Adipocyte (in vitro differentiated cells): Measurements from ENCODE around the gene ACOT9.

Source experiments
- DNase-seq: peaks from one replicate; pipeline ENCODE4 v3.0.0-alpha.2; 2015; ENCODE audit warnings: low read depth
- H3K27me3 ChIP-seq: replicated peaks from 2 replicates; pipeline ENCODE4 v1.7.0; 2013; ENCODE audit warnings: mild to moderate bottlenecking, low read length, moderate library complexity; ENCODE audit not compliant: control insufficient read depth, insufficient read depth
- H3K36me3 ChIP-seq: 2 replicates; pipeline ENCODE4 v1.7.0; 2013; ENCODE audit warnings: low read length, mild to moderate bottlenecking, moderate library complexity; ENCODE audit not compliant: control insufficient read depth, insufficient read depth, severe bottlenecking
- H3K4me1 ChIP-seq: 2 replicates; pipeline ENCODE4 v1.7.0; 2013; ENCODE audit warnings: mild to moderate bottlenecking, low read length, moderate library complexity; ENCODE audit not compliant: control insufficient read depth, insufficient read depth
- H3K4me3 ChIP-seq: 2 replicates; pipeline ENCODE4 v1.7.0; 2013; ENCODE audit warnings: mild to moderate bottlenecking, low read length, moderate library complexity
- H3K9ac ChIP-seq: 2 replicates; pipeline ENCODE4 v1.7.0; 2013; ENCODE audit warnings: mild to moderate bottlenecking, low read length, moderate library complexity
- H3K9me3 ChIP-seq: 2 replicates; pipeline ENCODE4 v1.7.0; 2013; ENCODE audit warnings: mild to moderate bottlenecking, low read length, moderate library complexity; ENCODE audit not compliant: control insufficient read depth

The ACOT9 gene, protein sequence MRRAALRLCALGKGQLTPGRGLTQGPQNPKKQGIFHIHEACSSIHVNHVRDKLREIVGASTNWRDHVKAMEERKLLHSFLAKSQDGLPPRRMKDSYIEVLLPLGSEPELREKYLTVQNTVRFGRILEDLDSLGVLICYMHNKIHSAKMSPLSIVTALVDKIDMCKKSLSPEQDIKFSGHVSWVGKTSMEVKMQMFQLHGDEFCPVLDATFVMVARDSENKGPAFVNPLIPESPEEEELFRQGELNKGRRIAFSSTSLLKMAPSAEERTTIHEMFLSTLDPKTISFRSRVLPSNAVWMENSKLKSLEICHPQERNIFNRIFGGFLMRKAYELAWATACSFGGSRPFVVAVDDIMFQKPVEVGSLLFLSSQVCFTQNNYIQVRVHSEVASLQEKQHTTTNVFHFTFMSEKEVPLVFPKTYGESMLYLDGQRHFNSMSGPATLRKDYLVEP

DNA sequence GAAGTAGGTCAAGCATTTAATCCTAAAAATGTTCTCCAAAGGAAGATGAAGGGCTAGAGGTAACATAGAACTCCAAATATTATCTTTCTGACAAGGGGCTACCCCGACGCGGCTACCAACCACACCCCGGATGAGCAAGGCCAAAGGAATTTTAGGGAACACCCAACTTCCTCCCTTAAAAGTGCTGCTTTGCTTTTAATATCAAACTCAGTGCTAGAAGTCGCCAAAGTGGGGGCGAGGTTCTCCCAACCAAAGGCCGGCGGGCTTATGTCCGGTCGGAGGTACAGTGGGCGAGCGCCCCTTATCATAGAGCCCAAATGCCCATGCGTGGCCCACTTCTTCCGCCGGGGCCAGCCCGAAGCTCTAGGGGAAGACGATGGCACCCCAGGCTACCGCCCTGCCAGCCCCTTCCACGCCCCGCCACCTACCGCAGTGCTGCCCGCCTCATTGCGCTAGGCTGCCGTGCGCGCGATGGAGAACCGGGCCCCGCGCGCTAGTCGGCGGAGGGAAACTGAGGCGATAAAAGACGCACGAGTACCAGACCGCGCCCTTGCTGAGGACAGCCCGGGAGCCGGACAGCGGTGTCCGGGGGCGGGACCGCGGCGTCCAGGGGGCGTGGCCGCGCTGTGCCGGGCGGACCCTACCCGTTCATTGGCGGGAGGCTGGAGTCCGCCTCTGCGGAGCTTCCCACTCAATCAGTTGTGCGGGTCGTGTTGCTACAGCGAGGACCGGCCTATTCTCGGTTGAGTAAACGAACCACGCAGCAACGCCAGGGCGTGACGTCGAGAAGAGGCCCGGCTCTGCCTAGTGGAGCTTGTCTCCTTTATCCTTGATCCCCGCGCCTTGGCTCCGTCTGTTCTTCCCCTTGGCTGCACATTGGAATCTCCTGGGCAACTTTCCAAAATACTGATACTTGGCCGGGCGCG is at the start of gene ACOT9:
Gene ACOT9, minus strand, starts transcription at position 580 of the 926 bp plus-strand sequence. Its CDS starts 132 bp downstream, at position 448.
- no peaks in the 10 kb centered on the region for H3K27me3 ChIP-seq

DNA sequence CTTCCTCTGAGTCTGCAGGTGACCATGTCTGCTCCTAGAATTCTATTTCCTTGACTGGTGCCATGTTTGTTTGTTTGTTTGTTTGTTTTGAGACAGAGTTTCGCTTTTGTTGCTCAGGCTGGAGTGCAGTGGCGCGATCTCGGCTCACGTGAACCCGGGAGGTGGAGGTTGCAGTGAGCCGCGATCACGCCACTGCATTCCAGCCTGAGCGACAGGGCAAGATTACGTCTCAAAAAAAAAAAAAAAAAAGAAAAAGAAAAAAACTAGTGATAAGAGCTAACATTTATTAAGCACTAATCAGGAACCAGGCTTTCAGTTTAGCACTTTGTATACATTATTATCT is 47.0 kb upstream of the ACOT9 start:
- Histone ChIP-seq H3K27me3 (no peaks in the 10 kb centered on the region), H3K4me3 (no peak overlapping the region), H3K4me1 (peaks cover 12% of the 10 kb centered on the region), H3K9ac (no peak overlapping the region), H3K9me3 (no peaks in the 10 kb centered on the region), H3K36me3 (peaks cover 13% of the 10 kb centered on the region)
- no peak for DNase-seq

More for the DNA sequence above, at the start of gene ACOT9:
- H3K9me3 ChIP-seq, result no peaks in the 10 kb centered on the region
- peak; percentile 94 for DNase-seq
- peak within 1 kb of the TSS; percentile 93 for H3K4me3 ChIP-seq
- peak within 1 kb of the TSS; percentile 90 for H3K9ac ChIP-seq
- no peaks in the 10 kb centered on the region for H3K4me1 ChIP-seq
- no peaks in the 10 kb centered on the region for H3K36me3 ChIP-seq

DNA sequence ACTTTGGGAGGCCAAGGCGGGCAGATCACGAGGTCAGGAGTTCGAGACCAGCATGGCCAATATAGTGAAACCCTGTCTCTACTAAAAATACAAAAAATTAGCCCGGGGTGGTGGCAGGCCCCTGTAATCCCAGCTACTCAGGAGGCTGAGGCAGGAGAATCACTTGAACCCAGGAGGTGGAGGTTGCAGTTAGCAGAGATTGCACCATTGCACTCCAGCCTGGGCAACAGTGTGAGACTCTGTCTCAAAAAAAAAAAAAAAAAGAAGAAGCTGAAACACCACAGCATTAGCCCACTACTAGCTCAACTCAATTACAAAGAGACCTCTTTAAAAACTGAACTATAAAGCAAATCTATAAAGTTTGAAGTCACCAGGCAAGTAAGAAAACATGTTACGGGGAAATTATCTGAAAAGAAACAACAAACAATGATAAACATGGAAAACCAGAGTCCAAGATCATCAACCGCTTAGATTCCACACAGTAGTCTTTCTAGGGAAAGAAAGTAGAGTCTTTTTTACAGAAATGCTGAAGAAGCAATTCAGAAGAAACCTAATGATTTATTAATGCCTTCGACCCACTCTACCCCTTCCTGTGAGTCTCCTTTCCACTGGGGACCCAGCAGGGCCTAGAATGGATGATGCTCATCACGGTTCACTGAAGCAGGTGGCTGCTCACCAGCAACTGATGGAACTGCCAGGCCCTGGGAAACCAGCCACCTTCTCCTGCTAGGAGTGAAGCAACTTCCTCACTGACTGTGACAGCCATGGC is 46.5 kb upstream of the ACOT9 start:
- H3K4me3 ChIP-seq, result no peak overlapping the region
- H3K9me3 ChIP-seq, result no peaks in the 10 kb centered on the region
- no peak for DNase-seq
- H3K9ac ChIP-seq, result no peak overlapping the region
- peaks cover 14% of the 10 kb centered on the region for H3K36me3 ChIP-seq
- H3K4me1 ChIP-seq, result peaks cover 12% of the 10 kb centered on the region
- no peaks in the 10 kb centered on the region for H3K27me3 ChIP-seq

DNA sequence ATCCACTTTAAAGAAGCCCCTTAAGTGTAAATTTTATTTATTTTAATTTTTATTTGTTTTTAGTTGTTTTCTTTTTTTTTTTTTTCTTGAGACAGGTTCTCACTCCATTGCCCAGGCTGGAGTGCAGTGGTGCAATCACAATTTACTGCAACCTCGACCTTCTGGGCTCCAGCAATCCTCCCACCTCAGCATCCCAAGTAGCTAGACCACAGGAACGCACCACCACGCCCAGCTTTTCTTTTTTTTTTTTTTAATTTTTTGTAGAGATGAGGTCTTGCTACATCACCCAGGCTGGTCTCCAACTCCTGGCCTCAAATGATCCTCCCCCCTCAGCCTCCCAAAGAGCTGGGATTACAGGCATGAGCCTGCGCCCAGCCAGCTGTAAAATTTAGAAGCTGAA is 45.9 kb upstream of the ACOT9 start:
- no peak for DNase-seq
- Histone ChIP-seq H3K4me3 (no peak overlapping the region), H3K9me3 (no peaks in the 10 kb centered on the region), H3K27me3 (no peaks in the 10 kb centered on the region), H3K4me1 (peaks cover 12% of the 10 kb centered on the region), H3K36me3 (peaks cover 14% of the 10 kb centered on the region), H3K9ac (no peak overlapping the region)

DNA sequence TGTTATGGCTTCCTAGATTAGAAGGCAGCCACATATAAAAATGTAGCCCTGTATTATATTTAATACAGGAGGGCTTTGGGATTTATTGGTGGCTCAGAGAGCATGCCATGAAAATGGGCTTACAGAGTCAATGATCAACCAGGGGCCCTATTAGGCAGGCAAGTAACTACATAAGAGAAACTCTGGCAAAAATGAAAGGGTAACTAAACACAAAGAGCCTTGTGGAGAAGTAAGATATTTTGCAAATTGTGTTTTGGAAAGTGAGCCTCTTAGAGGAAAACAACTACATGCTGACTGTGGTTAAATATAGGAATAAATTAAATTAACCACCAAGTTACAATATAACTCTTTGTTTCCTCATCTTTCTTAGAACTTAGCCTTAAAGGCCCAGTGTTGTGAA is 45.4 kb upstream of the ACOT9 start:
- no peaks in the 10 kb centered on the region for H3K27me3 ChIP-seq
- no peaks in the 10 kb centered on the region for H3K9me3 ChIP-seq
- no peak overlapping the region for H3K9ac ChIP-seq
- H3K36me3 ChIP-seq, result peaks cover 14% of the 10 kb centered on the region
- no peak for DNase-seq
- H3K4me1 ChIP-seq, result peaks cover 12% of the 10 kb centered on the region
- no peak overlapping the region for H3K4me3 ChIP-seq

DNA sequence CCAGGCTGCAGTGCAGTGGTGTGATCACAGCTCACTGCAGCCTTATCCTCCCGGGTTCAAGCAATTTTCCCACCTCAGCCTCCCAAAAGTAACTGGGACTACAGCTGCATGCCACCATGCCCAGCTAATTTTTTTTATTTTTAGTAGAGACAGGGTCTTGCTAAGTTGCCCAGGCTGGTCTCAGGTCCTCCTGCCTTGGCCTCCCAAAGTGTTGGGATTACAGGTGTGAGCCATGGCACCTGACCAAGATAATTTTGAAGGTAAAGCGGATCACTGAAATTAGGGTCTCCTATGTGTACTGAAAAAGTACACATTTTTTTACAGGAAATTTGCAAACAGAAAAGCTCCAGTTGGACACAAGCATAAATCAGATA is 44.7 kb upstream of the ACOT9 start:
- H3K9ac ChIP-seq, result peak overlapping the region; percentile 39
- H3K36me3 ChIP-seq, result peaks cover 14% of the 10 kb centered on the region
- no peaks in the 10 kb centered on the region for H3K27me3 ChIP-seq
- H3K9me3 ChIP-seq, result no peaks in the 10 kb centered on the region
- H3K4me3 ChIP-seq, result no peak overlapping the region
- DNase-seq, result no peak
- peaks cover 12% of the 10 kb centered on the region for H3K4me1 ChIP-seq

DNA sequence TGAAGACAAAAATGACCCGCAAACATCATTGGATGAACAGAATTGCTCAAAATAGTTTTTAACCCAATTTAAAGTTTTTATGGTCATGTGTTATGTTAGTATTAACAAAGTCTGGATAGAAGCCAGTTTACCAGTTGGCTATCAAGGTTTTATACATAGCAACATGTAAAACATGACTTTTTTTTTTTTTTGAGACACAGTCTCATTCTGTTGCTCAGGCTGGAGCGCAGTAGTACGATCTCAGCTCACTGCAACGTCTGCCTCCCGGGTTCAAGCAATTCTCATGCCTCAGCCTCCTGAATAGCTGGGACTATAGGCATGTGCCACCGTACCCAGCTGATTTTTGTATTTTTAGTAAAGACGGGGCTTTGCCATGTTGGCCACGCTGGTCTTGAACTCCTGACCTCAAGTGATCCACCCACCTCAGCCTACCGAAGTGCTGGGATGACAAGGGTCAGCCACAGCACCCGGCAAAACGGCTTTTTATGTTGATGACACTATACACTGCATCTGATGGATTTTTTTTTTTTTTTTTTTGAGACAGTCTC is 43.3 kb upstream of the ACOT9 start:
- Histone ChIP-seq H3K4me3 (peak overlapping the region; percentile 89), H3K9me3 (no peaks in the 10 kb centered on the region), H3K9ac (peak overlapping the region; percentile 95), H3K36me3 (peaks cover 14% of the 10 kb centered on the region), H3K27me3 (no peaks in the 10 kb centered on the region), H3K4me1 (peaks cover 21% of the 10 kb centered on the region)
- DNase-seq, result no peak

DNA sequence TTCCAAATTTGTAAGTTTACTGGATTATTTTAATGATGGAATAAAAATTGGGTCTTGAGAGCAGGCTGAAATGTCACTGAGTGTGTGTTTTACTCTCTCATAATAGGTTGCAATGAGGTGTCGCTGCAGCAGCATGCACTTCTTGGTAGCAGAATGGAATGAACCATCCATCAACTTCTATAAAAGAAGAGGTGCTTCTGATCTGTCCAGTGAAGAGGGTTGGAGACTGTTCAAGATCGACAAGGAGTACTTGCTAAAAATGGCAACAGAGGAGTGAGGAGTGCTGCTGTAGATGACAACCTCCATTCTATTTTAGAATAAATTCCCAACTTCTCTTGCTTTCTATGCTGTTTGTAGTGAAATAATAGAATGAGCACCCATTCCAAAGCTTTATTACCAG is 42.5 kb upstream of the ACOT9 start:
- DNase-seq, result no peak
- Histone ChIP-seq H3K9ac (peak overlapping the region; percentile 95), H3K27me3 (no peaks in the 10 kb centered on the region), H3K4me3 (peak overlapping the region; percentile 89), H3K4me1 (peaks cover 24% of the 10 kb centered on the region), H3K36me3 (peaks cover 14% of the 10 kb centered on the region), H3K9me3 (no peaks in the 10 kb centered on the region)

DNA sequence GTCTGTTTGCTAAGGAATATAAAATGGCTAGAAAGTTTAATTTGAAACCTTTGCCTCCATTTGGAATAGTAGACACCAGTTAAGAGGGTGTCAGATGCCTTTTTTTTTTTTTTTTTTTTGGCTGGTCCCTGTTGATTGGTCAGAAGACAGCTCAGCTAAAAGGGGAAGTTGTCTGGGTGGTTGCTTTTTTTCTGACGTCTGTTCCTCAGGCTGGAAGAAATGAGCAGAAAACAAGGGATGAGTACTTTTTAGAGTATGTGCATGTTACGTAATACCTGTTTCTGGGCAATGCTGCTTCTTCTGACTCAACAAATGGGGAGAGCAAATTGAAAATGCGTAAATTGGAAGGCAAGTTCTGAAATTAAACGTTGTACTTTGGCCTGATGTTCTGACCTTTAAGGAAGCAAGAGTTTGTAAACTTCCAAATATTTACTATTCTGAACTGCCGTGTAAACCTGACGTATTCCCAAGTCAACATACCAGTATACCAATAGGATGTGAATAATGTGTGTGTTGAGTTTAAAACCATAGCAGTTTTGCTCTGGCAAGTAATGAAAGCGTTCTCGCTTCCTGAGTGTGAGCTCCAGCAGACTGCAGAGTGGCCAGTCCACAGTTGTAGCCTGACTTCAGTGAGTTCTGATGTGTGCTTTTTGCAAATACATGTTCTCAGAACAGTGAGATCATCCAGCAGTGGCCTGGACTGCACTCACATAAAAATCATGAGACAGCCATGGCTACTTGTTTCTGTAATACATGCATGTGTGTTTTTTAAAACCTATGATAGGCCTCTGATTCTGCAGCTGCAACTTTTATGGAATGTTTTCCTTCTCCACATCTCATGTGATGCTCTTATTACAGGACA is 41.6 kb upstream of the ACOT9 start:
- no peaks in the 10 kb centered on the region for H3K9me3 ChIP-seq
- peak overlapping the region; percentile 89 for H3K4me3 ChIP-seq
- DNase-seq, result peak; percentile 62

More for the DNA sequence above, 41.6 kb upstream of the ACOT9 start:
- Histone ChIP-seq H3K36me3 (peaks cover 14% of the 10 kb centered on the region), H3K9ac (peak overlapping the region; percentile 95), H3K27me3 (no peaks in the 10 kb centered on the region), H3K4me1 (peaks cover 24% of the 10 kb centered on the region)
